Endodermal cell (in vitro differentiated cells): Measurements from ENCODE around the gene CEACAM1. TPM values are rescaled to one million over a fixed set of nuclear protein-coding genes. Genes with fewer than 3 reads are reported as not detected.

Experiments used
- DNase-seq: peaks from one replicate; pipeline ENCODE4 v3.0.0-alpha.2; 2017
- H3K27ac ChIP-seq: 2 replicates; pipeline ENCODE4 v1.5.1; 2013; ENCODE audit warnings: mild to moderate bottlenecking, low read depth, low read length, moderate library complexity
- H3K27me3 ChIP-seq: 2 replicates; pipeline ENCODE4 v1.6.1; 2013; ENCODE audit warnings: mild to moderate bottlenecking, low read length, moderate library complexity; ENCODE audit not compliant: insufficient read depth, control insufficient read depth, poor library complexity, severe bottlenecking
- H3K36me3 ChIP-seq: 2 replicates; pipeline ENCODE4 v1.7.0; 2013; ENCODE audit warnings: mild to moderate bottlenecking, low read length, moderate library complexity; ENCODE audit not compliant: control insufficient read depth, insufficient read depth
- H3K4me1 ChIP-seq: one replicate; pipeline ENCODE4 v1.7.0; 2013; ENCODE audit warnings: low read length; ENCODE audit not compliant: control insufficient read depth, insufficient read depth
- H3K4me3 ChIP-seq: 2 replicates; pipeline ENCODE4 v1.5.1; 2013; ENCODE audit warnings: mild to moderate bottlenecking, low read length, moderate library complexity
- H3K9ac ChIP-seq: 2 replicates; pipeline ENCODE4 v1.6.1; 2013; ENCODE audit warnings: mild to moderate bottlenecking, low read length, moderate library complexity; ENCODE audit not compliant: poor library complexity, severe bottlenecking; ENCODE audit errors: extremely low read depth
- H3K9me3 ChIP-seq: 2 replicates; pipeline ENCODE4 v1.6.1; 2013; ENCODE audit warnings: mild to moderate bottlenecking, low read length, moderate library complexity; ENCODE audit not compliant: control insufficient read depth
- H3K27ac Mint-ChIP-seq: 2 replicates; pipeline ENCODE4 v1.8.0; 2020; ENCODE audit warnings: mixed read lengths
- H3K27me3 Mint-ChIP-seq: 2 replicates; pipeline ENCODE4 v1.8.0; 2021; ENCODE audit warnings: mild to moderate bottlenecking, mixed read lengths; ENCODE audit not compliant: insufficient read depth
- H3K36me3 Mint-ChIP-seq: 2 replicates; pipeline ENCODE4 v1.8.0; 2020; ENCODE audit warnings: low read depth, mixed read lengths
- H3K4me1 Mint-ChIP-seq: 2 replicates; pipeline ENCODE4 v1.8.0; 2020; ENCODE audit warnings: mixed read lengths
- H3K4me3 Mint-ChIP-seq: 2 replicates; pipeline ENCODE4 v1.8.0; 2020; ENCODE audit warnings: mild to moderate bottlenecking, moderate library complexity, mixed read lengths
- H3K9me3 Mint-ChIP-seq: 2 replicates; pipeline ENCODE4 v1.8.0; 2020; ENCODE audit warnings: mild to moderate bottlenecking, mixed read lengths
- CTCF ChIP-seq: fragments of 200-600 bp; sonication (generic); conservative IDR thresholded peaks from 2 replicates; pipeline ENCODE4 v1.5.0; 2021; ENCODE audit warnings: antibody characterized with exemption, mild to moderate bottlenecking
- WGBS, 2 experiments: methylation state at CpG; one replicate each; pipeline versions ENCODE4 v1.1.5 to v1.1.7; 2013; ENCODE audit warnings: missing lambda C conversion rate in 2 of 2, mixed read lengths in 1 of 2; ENCODE audit not compliant: insufficient coverage in 1 of 2, insufficient read length in 1 of 2; 5-methylcytosine and 5-hydroxymethylcytosine counted together
- total RNA-seq, 2 donors: library from RNA; stranded (reverse); fragmentation: NEBNext Ultra II Directional in 1 of 2; extraction: Animal tissue kit (Norgen Biotek cat#: 25700) in 1 of 2; gene quantifications; 2 replicates in 1 of 2; 3 replicates in 1 of 2; pipeline ENCODE4 v1.2.1, GENCODE V29; 2021

CEACAM1 gene
- total RNA-seq, 2 donors from 2014 or later = 1.0 to 1.5 TPM

- Histone ChIP-seq H3K4me1 (peaks cover 8% of the 10 kb centered on the region), H3K9ac (no peak overlapping the region), H3K4me3 (no peak overlapping the region), H3K9me3 (no peaks in the 10 kb centered on the region), H3K27me3 (no peaks in the 10 kb centered on the region), H3K36me3 (no peaks in the 10 kb centered on the region), H3K27ac (no peak overlapping the region)
- Mint-ChIP-seq H3K27me3 (no peaks in the 10 kb centered on the region), H3K4me3 (no peak overlapping the region), H3K36me3 (no peaks in the 10 kb centered on the region), H3K27ac (peak overlapping the region; percentile 18), H3K4me1 (peaks cover 26% of the 10 kb centered on the region), H3K9me3 (no peaks in the 10 kb centered on the region)
- no peak for TF ChIP-seq CTCF
- 92 to 95% methylated on average over 5 of the region's 5 CpGs for WGBS, 2 experiments
- DNase-seq = no peak
Measured at GRCh38 chr19:42467183-42467760, 61.0 kb downstream of the CEACAM1 start.

GRCh38 chr19:42466521-42467182 is 61.6 kb downstream of the CEACAM1 start:
- peak overlapping the region; percentile 82 for H3K27ac Mint-ChIP-seq
- no peak overlapping the region for H3K4me3 ChIP-seq
- H3K4me1 ChIP-seq = peaks cover 8% of the 10 kb centered on the region
- no peaks in the 10 kb centered on the region for H3K36me3 Mint-ChIP-seq
- H3K9me3 ChIP-seq = no peaks in the 10 kb centered on the region
- H3K27me3 Mint-ChIP-seq = no peaks in the 10 kb centered on the region
- no peak for TF ChIP-seq CTCF
- H3K27me3 ChIP-seq = no peaks in the 10 kb centered on the region
- H3K36me3 ChIP-seq = no peaks in the 10 kb centered on the region
- 91% methylated on average over 5 of the region's 5 CpGs; no CpG with 5 or more reads in 1 of the 2 experiments for WGBS, 2 experiments
- H3K27ac ChIP-seq = no peak overlapping the region
- no peaks in the 10 kb centered on the region for H3K9me3 Mint-ChIP-seq
- no peak for DNase-seq
- H3K4me3 Mint-ChIP-seq = no peak overlapping the region
- peaks cover 23% of the 10 kb centered on the region for H3K4me1 Mint-ChIP-seq
- no peak overlapping the region for H3K9ac ChIP-seq

GRCh38 chr19:42465827-42466280 is 62.4 kb downstream of the CEACAM1 start:
- H3K9ac ChIP-seq = no peak overlapping the region
- WGBS, 2 experiments = 88 to 92% methylated on average over 5 of the region's 5 CpGs
- no peaks in the 10 kb centered on the region for H3K9me3 ChIP-seq
- no peak overlapping the region for H3K4me3 ChIP-seq
- Mint-ChIP-seq H3K27me3 (no peaks in the 10 kb centered on the region), H3K36me3 (no peaks in the 10 kb centered on the region), H3K27ac (peak overlapping the region; percentile 82), H3K9me3 (no peaks in the 10 kb centered on the region), H3K4me3 (no peak overlapping the region), H3K4me1 (peaks cover 21% of the 10 kb centered on the region)
- TF ChIP-seq CTCF = peak; percentile 46
- no peaks in the 10 kb centered on the region for H3K27me3 ChIP-seq
- H3K27ac ChIP-seq = no peak overlapping the region
- H3K4me1 ChIP-seq = peaks cover 8% of the 10 kb centered on the region
- H3K36me3 ChIP-seq = no peaks in the 10 kb centered on the region
- DNase-seq = peak; percentile 52
